ENCODE results near the gene TCEAL8.

DNA sequence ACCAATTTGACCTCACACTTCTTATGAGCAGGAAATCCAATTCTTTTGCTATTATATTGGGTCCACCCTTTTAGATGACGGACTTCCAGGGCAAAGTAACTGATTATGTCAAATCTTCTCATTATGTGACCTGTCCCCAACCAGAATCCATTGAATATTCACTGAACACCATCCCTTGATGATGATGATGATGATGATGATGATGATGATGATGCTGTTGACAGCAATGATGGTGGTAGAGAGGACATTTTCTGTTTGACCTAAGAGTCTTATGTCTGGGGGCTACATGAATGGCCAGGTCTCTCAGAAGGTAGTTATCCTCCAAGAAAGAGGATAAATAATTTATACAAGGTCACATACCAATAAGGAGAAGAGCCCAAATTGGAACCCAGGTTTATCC lies 5.2 kb downstream of the TCEAL8 start:
- TF ChIP-seq POLR2A (IDR thresholded peaks at IDR 0.05), result no peak
- TF ChIP-seq, protein P1, sequence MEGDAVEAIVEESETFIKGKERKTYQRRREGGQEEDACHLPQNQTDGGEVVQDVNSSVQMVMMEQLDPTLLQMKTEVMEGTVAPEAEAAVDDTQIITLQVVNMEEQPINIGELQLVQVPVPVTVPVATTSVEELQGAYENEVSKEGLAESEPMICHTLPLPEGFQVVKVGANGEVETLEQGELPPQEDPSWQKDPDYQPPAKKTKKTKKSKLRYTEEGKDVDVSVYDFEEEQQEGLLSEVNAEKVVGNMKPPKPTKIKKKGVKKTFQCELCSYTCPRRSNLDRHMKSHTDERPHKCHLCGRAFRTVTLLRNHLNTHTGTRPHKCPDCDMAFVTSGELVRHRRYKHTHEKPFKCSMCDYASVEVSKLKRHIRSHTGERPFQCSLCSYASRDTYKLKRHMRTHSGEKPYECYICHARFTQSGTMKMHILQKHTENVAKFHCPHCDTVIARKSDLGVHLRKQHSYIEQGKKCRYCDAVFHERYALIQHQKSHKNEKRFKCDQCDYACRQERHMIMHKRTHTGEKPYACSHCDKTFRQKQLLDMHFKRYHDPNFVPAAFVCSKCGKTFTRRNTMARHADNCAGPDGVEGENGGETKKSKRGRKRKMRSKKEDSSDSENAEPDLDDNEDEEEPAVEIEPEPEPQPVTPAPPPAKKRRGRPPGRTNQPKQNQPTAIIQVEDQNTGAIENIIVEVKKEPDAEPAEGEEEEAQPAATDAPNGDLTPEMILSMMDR (IDR thresholded peaks at IDR 0.05), result no peak
